CD4-positive, alpha-beta T cell treated with Interleukin-12 subunit alpha and Interleukin-12 subunit beta, for 1 hour (primary cell): ENCODE data around the gene PLPPR5.
"Not testable (repeated sequence)": the region's sequence is repeated elsewhere in the genome, so short reads cannot be mapped to it uniquely, and the experiment has no call there.

Experiments
- DNase-seq: peaks from one replicate; pipeline ENCODE4 v3.0.0-alpha.2; 2020

PLPPR5 gene

DNA sequence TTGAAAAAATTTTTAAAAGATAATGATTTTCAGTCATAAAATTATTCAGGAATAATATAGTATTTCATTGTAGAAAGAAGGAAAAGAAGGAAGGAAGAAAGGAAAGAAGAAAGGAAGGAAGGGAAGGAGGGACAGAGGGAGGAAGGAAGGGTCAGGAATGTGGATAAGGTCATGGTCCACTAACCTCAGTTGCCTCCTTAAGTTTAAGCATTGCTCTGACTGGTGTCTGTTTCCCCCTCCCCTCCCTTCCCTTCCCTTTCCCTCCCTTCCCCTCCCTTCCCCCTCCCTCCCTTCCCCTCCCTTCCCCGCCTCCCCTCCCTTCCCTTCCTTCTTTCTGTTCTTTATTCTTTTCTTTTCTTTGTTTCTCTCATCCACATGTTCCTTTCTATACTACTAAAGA lies 95.7 kb downstream of the PLPPR5 start:
- DNase-seq = no peak

- no peak for DNase-seq
Observed at GRCh38 chr1:98906809-98907208, 97.9 kb downstream of the PLPPR5 start.

DNA sequence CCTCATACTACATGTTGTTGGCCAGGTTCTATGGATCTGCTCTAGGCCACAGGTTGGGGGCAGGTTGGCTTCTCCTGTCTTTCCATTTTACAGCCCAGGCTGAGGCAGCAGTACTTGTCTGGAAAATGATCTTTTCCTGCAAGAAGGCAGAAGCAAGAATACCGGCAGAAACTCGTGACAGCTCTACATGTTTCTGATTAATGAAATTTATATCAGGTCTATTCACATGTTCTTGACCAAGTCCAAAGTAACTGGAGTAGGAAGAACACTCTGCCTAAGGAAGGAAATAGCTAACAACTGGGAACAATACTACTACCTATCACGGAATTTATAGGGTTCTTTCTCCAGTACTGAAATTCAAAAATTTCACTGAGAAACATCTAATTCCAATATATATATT lies 98.3 kb downstream of the PLPPR5 start:
- no peak for DNase-seq

GRCh38 chr1:98904684-98905083 lies 100.0 kb downstream of the PLPPR5 start:
- DNase-seq = no peak

DNA sequence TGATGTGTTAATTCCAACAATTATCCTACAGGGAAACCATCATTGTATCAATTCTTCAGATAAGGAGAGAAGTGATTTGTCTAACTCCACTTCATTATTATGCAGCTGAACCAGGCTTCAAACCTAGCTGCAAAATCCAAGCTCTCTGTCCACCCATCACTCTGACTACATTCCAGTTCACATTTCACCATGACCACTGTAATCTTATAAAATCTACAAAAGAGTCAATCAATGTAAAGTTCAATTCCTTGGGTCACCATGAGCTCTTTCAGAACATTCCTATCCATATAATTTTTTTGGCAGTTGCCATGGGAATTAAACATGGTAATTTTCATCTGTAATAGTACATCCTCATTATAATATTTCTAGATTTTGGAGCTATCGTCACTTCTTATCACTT lies 100.9 kb downstream of the PLPPR5 start:
- no peak for DNase-seq

- DNase-seq = no peak
Observed at GRCh38 chr1:98903261-98903660, 101.4 kb downstream of the PLPPR5 start.

DNA sequence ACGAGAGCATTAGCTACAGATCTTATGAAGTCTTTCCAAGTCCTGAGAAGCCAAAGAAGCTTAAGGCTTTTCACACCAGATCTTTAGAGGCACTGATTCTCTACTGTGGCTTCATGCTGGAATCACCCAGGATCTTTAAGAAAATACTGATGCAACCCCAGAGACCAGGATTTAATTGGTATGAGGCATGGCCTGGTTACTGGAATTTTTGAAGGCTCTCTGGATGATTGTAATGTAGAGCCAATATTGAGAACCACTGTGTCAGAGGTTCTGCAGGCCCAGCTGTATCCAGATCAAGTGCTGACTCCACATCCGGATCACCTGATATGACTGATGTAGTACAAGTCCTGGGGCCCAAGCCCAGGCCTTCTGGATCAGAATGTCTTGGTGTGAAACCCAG lies 105.7 kb downstream of the PLPPR5 start:
- DNase-seq = no peak

DNA sequence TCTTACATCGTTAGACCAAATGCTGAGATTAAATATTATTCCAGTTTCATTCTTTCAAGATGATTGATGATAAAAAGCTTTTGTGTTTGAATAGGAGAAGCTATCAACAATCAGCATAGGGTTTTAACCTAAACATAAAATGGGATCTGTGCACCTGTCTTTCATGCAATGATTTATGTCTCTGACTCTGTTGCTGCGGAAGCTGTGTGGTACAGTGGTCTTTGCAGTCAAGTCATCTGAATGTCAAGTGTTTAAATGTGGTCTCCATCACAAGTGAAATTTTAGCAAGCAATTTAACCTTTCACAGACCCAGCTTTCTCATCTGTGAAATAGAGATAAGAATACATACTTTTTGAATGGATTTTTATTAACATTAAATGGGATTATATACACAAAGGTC lies 107.2 kb downstream of the PLPPR5 start:
- DNase-seq = no peak

- no peak for DNase-seq
Observed at GRCh38 chr1:98896711-98897445, 107.8 kb downstream of the PLPPR5 start.

DNA sequence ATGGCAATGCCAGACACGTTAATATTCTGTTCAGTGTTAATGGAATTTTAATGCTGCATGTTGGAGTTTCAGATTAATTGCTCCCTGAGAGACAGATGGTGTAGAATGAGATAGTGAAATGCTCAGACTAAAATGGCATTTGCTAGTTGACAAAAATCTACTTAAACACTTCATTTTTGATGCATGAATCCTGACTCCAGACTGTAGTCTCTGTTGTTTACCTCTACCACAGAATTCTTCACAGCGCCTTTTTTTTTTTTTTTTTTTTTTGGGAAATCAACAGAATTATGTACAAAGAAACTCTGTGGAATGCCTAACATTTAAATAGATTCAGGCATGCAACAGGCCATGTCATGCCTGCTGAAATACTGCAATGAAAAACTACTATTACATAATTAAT lies 111.3 kb downstream of the PLPPR5 start:
- no peak for DNase-seq

- no peak for DNase-seq
Observed at GRCh38 chr1:98888869-98889268, 115.8 kb downstream of the PLPPR5 start.

DNA sequence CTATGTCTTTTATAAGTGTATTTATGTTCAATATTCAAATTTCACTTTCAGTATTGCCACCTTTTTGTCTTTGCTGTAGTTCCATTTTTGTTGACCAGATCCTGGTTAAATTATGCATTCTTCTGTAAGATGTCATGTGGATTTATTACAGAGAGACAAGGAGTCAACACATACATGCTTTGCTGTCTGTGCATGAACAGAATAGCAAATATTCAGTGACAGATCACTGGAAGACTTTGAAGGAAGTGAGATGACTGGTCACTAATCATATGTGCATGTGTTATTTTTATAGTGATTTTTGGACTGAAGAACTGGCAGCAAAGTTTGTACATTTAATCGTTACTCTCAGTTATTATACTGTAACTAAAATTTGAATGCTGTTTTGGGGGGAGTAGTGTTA lies 117.2 kb downstream of the PLPPR5 start:
- no peak for DNase-seq

- DNase-seq = no peak
Observed at GRCh38 chr1:98884864-98885263, 119.8 kb downstream of the PLPPR5 start.

DNA sequence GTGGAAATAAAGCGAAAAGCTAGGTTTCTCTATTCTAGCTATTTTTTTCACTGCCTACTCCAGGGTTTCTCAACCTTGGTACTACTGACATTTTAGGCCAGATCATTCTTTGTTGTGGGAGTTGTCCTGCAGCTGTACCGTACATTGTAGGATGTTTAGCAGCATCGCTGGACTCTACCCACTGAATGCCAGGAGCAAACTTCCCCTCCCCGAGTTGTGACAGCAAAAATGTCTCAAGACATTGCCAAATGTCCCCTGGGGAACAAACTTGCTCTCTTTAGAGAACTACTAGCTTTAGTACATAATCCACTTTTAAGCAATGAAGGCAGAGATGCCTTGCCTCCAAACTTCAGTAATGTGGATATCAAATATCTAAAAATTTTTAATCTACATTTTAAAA lies 122.8 kb downstream of the PLPPR5 start:
- no peak for DNase-seq

GRCh38 chr1:98881234-98881633 lies 123.4 kb downstream of the PLPPR5 start:
- DNase-seq = not testable (repeated sequence)

DNA sequence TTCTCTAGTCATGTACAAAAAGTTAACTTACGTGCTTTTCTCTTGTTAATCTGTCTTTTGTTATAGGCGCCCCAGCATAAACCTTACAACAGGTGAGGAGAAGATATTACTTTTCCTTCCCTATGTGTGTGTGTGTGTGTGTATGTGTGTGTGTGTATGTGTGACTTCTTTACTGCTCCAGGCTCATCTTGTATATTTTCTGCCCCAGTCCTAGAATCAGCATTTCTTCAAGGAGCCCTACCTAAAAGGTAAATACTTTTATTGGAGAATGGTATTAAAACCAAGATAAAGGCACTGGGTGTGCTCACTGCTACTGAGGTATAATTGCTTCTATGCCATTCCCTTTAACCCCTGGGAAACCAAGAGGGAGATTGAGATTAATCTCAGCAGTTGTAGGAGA lies 129.8 kb downstream of the PLPPR5 start:
- DNase-seq = no peak

DNA sequence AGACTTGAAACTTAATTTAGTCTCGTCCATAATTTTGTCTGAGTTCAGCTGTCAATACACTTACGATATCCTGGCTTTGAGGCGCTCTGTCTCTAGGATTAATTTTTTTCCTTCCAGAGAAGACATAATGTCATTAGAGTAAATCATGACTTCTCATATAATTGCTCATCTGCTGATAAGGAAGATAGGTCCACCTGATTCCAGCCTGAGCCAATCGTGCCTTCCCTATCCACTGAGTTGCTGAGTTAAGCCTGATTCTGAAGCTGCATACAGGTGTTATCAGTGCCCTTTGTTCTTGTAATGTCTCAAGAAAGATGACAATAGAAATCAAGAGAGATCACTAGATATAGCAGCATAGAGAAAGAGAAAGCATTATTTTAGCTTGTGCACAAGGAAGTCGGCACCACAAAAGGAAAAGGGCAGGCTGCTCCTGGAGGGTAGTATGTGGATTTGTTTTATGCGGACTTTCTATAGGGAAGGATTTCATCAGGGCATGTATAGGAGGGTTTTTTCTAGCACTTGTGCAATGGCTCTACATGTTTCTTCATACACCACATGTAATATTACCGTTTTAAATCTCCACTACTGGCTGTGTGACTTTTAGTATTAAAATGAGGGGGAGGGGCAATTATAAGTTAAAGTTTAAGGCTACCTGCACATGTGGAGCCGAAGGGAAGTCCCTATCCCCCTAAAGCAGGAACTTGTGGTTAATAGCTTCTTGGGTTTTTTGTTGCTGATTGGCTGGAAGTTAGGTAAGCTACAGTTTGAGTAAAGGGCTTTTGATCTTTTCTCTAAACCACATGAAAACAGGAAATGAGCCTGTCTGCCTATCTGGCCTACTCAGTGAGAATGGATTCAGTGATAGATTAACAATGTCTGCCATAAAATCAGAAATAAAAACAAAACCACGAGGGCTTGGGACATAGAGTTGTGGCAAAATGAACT lies 133.4 kb downstream of the PLPPR5 start:
- peak; percentile 89 for DNase-seq

DNA sequence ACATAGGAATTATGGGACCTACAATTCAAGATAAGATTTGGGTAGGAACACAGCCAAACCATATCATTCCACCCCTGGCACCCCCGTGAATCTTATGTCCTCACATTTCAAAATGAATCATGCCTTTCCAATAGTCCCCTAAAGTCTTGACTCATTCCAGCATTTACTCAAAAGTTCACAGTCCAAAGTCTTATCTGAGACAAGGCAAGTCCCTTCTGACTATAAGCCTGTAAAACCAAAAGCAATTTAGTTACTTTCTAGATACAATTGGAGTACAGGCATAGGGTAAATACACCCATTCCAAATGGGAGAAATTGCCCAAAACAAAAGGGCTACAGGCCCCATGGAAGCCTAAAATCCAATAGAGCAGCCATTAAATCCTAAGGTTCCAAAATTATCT lies 138.9 kb downstream of the PLPPR5 start:
- DNase-seq = no peak

DNA sequence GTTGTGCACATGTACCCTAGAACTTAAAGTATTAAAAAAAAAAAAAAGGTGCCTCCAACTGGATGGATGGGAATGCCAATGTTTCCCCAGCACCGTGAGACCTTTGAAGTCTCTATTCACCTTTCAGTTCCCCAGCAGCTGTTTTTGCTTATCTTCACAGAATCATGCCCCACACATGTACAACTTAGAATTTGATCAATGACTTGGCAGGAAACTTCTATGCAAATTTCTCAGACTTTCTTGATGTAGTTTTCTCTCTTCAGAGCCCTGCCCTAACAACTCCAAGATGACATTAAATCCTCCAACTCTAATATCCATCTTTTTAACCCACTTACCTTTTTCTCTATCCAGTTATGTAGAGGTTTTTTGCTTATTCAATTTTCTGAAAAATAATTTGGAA lies 144.3 kb downstream of the PLPPR5 start:
- no peak for DNase-seq

- peak; percentile 36 for DNase-seq
Observed at GRCh38 chr1:98854137-98854536, 150.5 kb downstream of the PLPPR5 start.

GRCh38 chr1:98849969-98850636 lies 154.6 kb downstream of the PLPPR5 start:
- DNase-seq = no peak

GRCh38 chr1:98842241-98842640 lies 162.4 kb downstream of the PLPPR5 start:
- DNase-seq = no peak
